ENCODE data around the gene RIMOC1.

GRCh38 chr5:41906151-41906550 lies 2.0 kb downstream of the RIMOC1 start:
- no peak for TF ChIP-seq CTCF (IDR thresholded peaks at IDR 0.05)
- TF ChIP-seq POLR2A (IDR thresholded peaks at IDR 0.05), result no peak
